GM15510 (cell line): ENCODE data around the gene CCR5AS.

Source experiments
- POLR2A ChIP-seq: IDR thresholded peaks from 3 replicates; pipeline ENCODE4 v1.6.1; 2011; ENCODE audit warnings: borderline replicate concordance; ENCODE audit not compliant: insufficient read length; ENCODE audit errors: extremely low read depth

The CCR5AS gene

DNA sequence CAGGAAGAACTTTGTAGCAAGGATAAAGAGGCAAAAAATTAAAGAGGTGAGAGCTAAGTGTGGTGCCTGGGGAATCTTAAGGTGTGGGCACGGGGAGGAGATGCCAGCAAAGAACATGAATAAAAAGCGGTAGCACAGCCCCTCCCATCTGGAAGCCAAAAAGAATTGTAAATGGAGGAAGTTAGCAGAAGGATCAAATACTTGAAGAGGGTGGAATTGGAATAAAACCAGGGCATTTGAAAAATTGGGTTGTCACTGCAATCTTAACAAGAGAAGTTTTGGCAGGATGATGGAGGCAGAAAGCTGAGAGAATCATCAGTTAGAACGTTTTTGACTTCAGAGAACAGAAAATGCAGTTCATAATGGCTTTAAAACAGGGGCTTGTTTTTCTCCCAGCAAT, 50.6 kb downstream of the CCR5AS start:
- no peak for TF ChIP-seq POLR2A

DNA sequence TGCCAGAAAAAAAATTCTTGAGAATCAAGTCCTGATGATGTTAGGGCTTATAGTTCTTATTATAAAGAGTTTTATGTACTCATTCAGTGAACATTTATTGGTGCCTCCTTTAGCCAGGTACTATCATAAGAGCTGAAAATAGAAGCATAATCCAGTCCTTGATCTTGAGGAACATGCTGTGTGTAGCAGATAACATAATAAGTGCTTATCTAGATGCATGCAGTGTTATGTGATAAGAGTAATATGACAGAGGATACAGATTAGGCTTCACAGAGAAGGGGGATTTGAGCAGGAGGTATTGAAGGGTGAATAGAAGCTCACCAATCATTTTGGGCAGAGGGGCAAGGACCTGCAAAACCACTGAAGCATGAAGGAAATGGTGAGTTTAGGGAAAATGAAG, 51.9 kb downstream of the CCR5AS start:
- no peak for TF ChIP-seq POLR2A

DNA sequence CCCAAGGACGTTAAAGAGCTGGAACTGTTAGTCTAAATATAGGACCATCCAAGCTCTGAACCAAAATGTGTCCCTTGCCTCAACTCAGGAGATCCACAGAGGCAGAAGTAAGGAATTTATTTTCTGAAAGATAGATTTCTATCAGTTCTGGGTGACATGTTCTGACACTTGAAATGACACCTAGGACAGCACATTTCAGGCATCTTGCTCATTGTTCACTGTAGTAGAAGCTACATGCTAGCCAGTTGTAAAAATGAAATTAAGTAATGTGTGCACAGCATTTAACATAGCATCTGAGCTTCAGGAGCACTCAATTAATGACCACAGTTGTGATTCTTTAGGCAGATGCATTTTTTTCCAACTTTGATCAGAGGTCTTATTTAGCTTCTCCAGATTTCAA, 52.4 kb downstream of the CCR5AS start:
- no peak for TF ChIP-seq POLR2A

DNA sequence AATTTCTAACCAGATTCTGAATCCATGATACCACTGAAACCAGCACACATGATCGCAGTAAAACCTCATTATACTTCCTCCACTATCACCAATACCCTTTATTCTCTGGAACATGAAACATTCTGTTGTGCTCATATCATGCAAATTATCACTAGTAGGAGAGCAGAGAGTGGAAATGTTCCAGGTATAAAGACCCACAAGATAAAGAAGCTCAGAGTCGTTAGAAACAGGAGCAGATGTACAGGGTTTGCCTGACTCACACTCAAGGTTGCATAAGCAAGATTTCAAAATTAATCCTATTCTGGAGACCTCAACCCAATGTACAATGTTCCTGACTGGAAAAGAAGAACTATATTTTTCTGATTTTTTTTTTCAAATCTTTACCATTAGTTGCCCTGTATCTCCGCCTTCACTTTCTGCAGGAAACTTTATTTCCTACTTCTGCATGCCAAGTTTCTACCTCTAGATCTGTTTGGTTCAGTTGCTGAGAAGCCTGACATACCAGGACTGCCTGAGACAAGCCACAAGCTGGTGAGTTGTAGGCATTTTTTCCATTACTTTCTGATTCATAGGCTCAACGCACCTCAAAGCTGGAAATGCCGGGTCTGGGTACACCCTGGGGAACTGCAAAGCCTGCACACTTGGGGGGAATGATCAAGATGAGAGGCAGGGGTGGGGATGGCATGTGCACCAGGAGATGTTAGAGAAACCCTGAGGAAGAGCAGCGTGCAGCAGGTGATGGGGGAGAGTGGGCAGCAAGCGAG, 53.0 kb downstream of the CCR5AS start, which contains the start of gene CCR2:
TSS of gene CCR2 (plus strand) at position 465 of the 764 bp plus-strand sequence. CDS start 3,417 bp downstream, outside the sequence.
- TF ChIP-seq POLR2A = no peak

DNA sequence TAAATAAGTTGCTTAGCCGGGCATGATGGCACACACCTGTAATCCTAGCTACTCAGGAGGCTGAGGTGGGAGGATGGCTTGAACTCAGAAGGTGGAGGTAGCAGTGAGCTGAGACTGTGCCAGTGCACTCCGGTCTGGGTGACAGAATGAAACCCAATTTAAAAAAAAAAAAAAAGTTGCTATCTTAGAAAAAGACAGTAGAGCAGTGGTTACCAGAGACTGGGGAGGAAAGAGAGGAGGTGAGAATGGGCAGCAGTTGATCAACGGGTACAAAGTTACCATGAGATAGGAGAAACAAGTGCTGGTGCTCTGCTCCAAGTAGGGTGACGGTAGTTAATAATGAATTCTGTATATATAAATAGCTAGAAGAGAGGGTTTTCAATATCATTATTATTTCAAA, 53.8 kb downstream of the CCR5AS start:
- TF ChIP-seq POLR2A = no peak

DNA sequence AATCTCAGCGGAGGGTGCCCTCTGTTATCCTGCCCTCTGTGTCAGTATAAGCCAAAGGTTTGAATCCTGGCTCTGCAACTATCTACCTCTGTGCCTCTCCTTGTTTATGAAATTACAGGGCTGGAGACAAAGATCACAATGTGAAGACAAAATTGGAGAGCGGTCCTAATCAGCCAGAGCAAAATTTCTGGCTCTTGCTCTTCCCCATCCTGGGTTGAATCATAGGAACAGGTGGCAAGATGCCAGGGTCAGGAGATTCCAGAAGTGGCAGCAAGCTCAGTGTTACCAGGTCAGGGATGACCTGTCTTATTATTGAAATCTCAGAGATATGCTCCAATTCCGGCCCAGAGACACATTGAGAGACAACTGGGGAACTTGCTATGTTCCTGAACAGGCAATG, 55.2 kb downstream of the CCR5AS start:
- TF ChIP-seq POLR2A = no peak

DNA sequence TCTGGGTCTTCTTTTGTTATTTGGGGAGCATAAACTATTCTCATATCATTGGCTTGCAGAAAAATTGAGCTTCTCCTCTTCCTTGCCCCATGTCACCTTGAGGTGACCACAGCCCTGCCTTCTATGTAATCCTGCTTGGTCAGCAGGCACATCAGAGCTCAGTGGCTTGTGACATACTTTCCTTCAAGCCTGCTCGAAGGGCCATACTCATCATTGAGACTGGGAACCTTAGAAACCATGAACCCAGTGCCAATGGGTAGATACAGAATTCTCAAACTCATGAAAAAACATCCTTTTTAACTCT, 56.7 kb downstream of the CCR5AS start:
- TF ChIP-seq POLR2A = no peak

DNA sequence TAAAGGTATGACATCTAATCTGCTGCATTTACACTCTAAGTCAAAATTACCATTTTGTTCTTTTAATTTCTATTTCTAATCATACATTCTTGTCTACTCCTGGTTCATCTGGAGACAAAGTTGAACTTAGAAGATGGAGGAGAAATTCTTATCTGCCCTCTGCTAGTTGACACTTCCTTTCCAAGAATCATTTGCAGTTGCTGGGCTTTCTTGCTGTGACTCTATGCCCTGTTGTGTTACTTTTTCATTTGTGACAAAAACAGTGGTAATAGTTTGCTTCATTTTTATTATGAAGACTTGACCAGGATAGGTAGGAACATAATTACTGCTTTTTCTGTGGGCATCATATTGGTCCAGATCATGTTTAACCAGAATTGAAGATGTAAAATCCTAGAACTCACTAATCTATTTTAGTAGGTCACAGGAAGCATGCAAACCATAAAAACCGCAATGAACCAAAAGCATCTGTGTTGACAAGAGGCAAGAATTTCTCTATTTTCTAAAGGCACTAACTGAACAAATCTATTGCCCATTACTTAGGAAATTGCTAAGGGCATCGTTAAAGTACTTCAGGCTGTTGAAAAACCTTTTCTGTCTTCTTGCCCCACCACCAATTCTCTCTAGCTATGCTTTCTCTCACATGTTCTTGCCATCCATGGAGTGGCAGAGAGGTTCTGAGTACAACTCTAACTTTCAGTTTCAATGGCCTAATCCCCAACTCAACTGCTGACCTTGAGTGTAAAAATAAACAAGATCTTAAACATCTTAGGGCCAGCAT, 57.2 kb downstream of the CCR5AS start:
- no peak for TF ChIP-seq POLR2A

DNA sequence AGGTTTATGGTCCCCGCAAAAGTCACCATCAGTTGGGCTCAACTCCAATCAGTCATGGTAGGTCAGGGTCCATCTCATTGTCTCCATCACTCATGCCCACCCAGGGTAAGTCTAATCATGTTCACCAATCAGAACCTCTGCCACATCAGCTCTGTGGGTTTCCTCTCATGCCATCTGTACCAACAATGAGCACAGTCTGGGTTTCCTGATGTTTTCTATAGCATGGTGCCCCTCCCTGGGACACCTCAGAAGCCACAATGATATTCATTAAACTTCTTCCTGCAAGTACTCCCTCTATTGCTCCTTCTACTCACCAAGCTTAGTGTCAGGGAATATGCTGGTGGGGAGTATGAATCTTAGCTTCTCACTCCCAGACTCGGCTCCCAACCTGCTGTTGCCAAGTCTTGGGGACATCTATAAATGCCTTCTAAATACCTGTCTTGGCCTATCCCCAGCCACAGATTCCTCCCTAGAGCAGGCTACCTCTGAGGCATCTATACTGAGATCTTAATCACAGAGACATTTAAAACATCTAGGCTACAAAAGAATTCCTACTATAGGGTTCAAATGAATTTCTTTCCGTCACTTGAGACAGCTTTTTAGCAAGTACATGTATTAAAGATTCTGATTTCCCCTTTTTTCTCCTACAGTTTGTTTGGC, 57.9 kb downstream of the CCR5AS start:
- no peak for TF ChIP-seq POLR2A

DNA sequence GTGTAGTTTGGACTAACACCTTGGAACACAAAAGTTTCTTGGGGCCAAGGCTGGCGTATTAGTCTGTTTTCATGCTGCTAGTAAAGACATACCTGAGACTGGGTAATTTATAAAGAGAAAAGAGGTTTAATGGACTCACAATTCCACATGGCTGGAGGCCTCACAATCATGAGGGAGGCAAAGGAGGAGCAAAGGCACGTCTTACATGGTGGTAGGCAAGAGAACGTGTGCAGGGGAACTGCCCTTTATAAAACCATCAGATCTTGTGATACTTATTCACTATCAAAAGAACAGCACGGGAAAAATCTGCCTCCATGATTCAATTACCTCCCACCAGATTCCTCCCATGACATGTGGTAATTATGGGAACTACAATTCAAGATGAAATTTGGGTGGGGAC, 62.4 kb downstream of the CCR5AS start:
- no peak for TF ChIP-seq POLR2A

DNA sequence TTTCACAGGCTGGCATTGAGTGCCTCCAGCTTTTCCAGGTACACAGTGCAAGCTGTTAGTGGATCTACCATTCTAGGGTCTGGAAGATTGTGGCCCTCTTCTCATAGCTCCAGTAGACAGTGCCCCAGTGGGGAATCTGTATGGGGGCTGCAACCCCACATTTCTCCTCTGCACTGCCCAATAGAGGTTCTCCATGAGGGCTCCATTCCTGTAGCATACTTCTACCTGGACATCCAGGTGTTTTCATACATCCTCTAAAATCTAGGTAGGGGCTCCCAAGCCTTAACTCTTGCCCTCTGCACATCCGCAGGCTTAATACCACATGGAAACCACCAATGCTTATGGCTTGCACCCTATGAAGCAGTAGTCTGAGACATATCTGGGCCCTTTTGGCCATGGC, 68.0 kb downstream of the CCR5AS start:
- no peak for TF ChIP-seq POLR2A

DNA sequence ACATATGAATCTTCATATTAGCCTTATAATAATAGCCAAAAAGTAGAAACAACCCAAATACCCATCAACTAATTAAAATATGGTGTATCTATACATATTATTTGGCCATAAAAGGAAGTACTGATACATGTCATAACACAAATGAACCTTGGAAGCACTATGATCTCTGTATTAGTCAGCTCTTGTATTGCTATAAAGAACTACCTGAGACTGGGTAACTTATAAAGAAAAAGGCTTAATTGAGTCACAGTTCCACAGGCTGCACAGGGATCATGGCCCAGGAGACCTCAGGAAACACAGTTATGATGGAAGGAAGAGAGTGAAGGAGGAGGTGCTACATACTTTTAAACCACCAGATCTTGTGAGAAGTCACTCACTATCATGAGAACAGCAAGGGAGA, 69.0 kb downstream of the CCR5AS start:
- no peak for TF ChIP-seq POLR2A

DNA sequence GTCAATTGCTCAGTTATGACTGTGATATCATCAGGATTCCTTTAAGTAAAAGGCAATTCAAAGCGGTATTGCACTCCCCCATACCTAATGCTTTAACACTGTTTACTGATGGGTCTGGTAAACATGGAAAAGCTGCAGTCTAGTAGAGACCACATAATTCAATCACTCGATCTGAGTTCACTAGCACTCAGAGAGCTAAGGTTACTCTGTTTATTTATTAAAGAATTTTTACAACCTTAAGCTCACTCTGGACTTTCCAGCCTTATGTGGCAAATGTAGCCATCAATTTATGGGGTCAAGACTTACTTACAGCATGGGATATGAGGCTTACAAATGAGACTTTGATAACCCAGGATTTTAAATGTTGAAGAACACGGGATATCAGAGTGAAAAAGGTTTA, 71.3 kb downstream of the CCR5AS start:
- no peak for TF ChIP-seq POLR2A

DNA sequence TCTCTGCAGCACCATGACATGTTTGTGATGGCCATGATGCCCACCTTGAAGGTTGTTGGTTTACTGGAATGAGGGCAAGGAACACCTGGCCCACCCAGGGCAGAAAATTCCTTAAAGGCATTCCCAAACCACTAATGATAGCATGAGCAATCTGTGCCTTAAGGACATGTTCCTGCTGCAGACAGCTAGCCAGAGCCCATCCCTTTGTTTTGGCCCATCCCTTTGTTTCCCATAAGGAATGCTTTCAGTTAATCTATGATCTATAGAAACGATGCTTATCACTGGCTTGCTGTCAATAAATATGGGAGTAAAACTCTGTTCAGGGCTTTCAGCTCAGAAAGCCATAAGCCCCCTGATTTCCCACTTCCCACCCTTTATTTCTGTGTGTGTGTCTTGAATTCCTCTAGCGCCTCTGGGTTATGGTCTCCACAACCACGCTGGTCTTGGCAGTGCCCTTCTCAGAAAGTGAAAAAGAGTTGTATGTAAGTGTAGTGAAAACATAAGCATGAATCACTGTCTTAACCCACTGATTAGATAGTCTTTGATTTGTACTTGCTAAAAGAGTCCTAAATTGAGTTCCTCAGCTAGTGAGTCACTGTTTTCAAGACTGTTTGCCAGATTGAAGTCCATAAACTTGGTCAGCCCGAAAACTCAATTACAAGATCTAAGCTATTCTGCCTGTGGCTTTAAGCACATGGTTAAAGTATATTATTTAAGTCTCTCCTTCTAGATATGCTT, 72.0 kb downstream of the CCR5AS start:
- TF ChIP-seq POLR2A = no peak
